CD4-positive, alpha-beta T cell (primary cell): Measurements from ENCODE around the gene ZNF804B. TPM values are rescaled to one million over a fixed set of nuclear protein-coding genes. Genes with fewer than 3 reads are reported as not detected.

ENCODE experiments used
- ATAC-seq: fragments of 200-7000 bp; cut with Tn5 transposase; one replicate; pipeline ENCODE4 v1.10.0; 2022; ENCODE audit warnings: mild to moderate bottlenecking; ENCODE audit not compliant: poor library complexity
- CTCF ChIA-PET: fragments of 350-600 bp; sonication (Branson Sonifier 250); formaldehyde crosslinking; loops from one replicate; lab custom pipeline; 2021; ENCODE audit warnings: antibody characterized with exemption, inconsistent platforms; lab: Charles Lee
- POLR2A ChIA-PET: fragments of 350-600 bp; sonication (Branson Sonifier 250); formaldehyde crosslinking; loops from one replicate; lab custom pipeline; 2021; ENCODE audit warnings: antibody characterized with exemption, inconsistent platforms; lab: Charles Lee
- DNase-seq, 14 experiments: peaks; one replicate each; pipeline ENCODE4 v3.0.0-alpha.2; 2013 to 2020; ENCODE audit warnings: mixed read lengths in 2 of 14
- H3K27ac ChIP-seq, 2 donors: one replicate each; pipeline versions ENCODE4 v1.5.1 to v1.7.0; 2013; ENCODE audit warnings: low read length in 2 of 2, low read depth in 1 of 2, mild to moderate bottlenecking in 1 of 2
- H3K27me3 ChIP-seq, 2 experiments: 1 replicate in 1 of 2; 2 replicates in 1 of 2; pipeline versions ENCODE4 v1.6.1 to v1.7.0; 2013; ENCODE audit warnings: low read length in 2 of 2, control low read depth in 1 of 2, mild to moderate bottlenecking in 1 of 2, moderate library complexity in 1 of 2; ENCODE audit not compliant: insufficient read depth in 2 of 2, control insufficient read depth in 1 of 2
- H3K36me3 ChIP-seq: one replicate; pipeline ENCODE4 v1.6.1; 2013; ENCODE audit warnings: low read length, control low read depth; ENCODE audit not compliant: insufficient read depth
- H3K4me1 ChIP-seq: one replicate; pipeline ENCODE4 v1.6.1; 2013; ENCODE audit warnings: low read length, control low read depth; ENCODE audit not compliant: insufficient read depth
- H3K4me3 ChIP-seq: one replicate; pipeline ENCODE4 v1.5.1; 2013; ENCODE audit warnings: mild to moderate bottlenecking, low read length, moderate library complexity
- H3K9me3 ChIP-seq, 2 experiments: 1 replicate in 1 of 2; 2 replicates in 1 of 2; pipeline versions ENCODE4 v1.6.1 to v1.7.0; 2013; ENCODE audit warnings: low read length in 2 of 2, mild to moderate bottlenecking in 2 of 2, control low read depth in 1 of 2, moderate library complexity in 1 of 2; ENCODE audit not compliant: control insufficient read depth in 1 of 2, insufficient read depth in 1 of 2
- H3K27ac Mint-ChIP-seq: one replicate; pipeline ENCODE4 v1.8.0; 2020; ENCODE audit warnings: mixed read lengths
- H3K27me3 Mint-ChIP-seq: one replicate; pipeline ENCODE4 v1.8.0; 2021; ENCODE audit warnings: mixed read lengths
- H3K36me3 Mint-ChIP-seq: one replicate; pipeline ENCODE4 v1.8.0; 2021; ENCODE audit warnings: low read depth, mixed read lengths
- H3K4me1 Mint-ChIP-seq: one replicate; pipeline ENCODE4 v1.8.0; 2021; ENCODE audit warnings: low read depth, mixed read lengths
- H3K4me3 Mint-ChIP-seq: one replicate; pipeline ENCODE4 v1.8.0; 2020; ENCODE audit warnings: mild to moderate bottlenecking, mixed read lengths
- H3K9me3 Mint-ChIP-seq: one replicate; pipeline ENCODE4 v1.8.0; 2020; ENCODE audit warnings: mixed read lengths
- intact Hi-C, 2 experiments: fragments of 100-400 bp; cut with DNase I in 1 of 2; cut with micrococcal nuclease in 1 of 2; formaldehyde crosslinking; loops; one replicate each; pipeline versions ENCODE4 v1.15.1 to v1.9.0; 2023 to 2025; cut with DNase I, micrococcal nuclease
- total RNA-seq, 174 experiments: library from RNA in 2 of 174; stranded (reverse) in 2 of 174; gene quantifications; one replicate each; pipeline ENCODE4 v1.2.3 and lab custom pipeline; 2021 to 2026
- TF ChIP-seq, protein P1 (sequence below): fragments of 200-600 bp; IDR thresholded peaks from one replicate; pipeline ENCODE4 v1.8.0; 2022; ENCODE audit warnings: antibody characterized with exemption, mild to moderate bottlenecking

Gene ZNF804B
- total RNA-seq, 2 experiments from 2014 or later: not detected

DNA sequence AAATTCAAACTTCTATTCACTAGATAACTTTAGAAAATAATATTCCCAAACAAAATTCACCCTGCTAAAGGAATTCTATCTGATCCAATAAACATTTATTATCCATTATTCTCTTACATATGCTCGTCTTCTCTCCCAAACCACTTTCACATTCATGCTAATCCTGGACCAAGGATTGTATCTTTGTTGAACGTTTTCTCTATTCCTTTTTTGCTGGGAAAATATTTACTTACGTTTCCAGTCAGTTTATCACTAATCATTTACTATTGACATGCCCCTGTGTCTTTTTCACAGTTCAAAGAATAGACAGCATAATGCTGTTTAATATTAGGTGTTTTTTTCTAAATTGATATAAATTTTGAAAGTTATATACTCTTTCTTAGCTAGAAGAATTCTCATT lies 32.9 kb downstream of the ZNF804B start:
- H3K27ac Mint-ChIP-seq: no peak overlapping the region
- no peaks in the 10 kb centered on the region for H3K4me1 Mint-ChIP-seq
- no peaks in the 10 kb centered on the region for H3K36me3 ChIP-seq
- intact Hi-C loops: loop anchor here in 1 of 2 experiments (5.0 kb wide), 1 partner anchor 830 kb away; no protein-coding TSS in a partner anchor
- H3K27ac ChIP-seq: no peak overlapping the region
- H3K36me3 Mint-ChIP-seq: no peaks in the 10 kb centered on the region
- H3K9me3 Mint-ChIP-seq: no peaks in the 10 kb centered on the region
- ATAC-seq: no peak
- no peak overlapping the region for H3K4me3 Mint-ChIP-seq
- TF ChIP-seq, protein P1, sequence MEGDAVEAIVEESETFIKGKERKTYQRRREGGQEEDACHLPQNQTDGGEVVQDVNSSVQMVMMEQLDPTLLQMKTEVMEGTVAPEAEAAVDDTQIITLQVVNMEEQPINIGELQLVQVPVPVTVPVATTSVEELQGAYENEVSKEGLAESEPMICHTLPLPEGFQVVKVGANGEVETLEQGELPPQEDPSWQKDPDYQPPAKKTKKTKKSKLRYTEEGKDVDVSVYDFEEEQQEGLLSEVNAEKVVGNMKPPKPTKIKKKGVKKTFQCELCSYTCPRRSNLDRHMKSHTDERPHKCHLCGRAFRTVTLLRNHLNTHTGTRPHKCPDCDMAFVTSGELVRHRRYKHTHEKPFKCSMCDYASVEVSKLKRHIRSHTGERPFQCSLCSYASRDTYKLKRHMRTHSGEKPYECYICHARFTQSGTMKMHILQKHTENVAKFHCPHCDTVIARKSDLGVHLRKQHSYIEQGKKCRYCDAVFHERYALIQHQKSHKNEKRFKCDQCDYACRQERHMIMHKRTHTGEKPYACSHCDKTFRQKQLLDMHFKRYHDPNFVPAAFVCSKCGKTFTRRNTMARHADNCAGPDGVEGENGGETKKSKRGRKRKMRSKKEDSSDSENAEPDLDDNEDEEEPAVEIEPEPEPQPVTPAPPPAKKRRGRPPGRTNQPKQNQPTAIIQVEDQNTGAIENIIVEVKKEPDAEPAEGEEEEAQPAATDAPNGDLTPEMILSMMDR: no peak
- POLR2A ChIA-PET: interaction anchor here (0.6 to 1.3 kb wide), 2 partner anchors 15 to 16 kb away, joined by 3 to 4 read pairs; no protein-coding TSS in a partner anchor
- H3K4me1 ChIP-seq: no peaks in the 10 kb centered on the region
- CTCF ChIA-PET: no interaction called here
- H3K9me3 ChIP-seq: no peaks in the 10 kb centered on the region
- H3K4me3 ChIP-seq: no peak overlapping the region
- no peaks in the 10 kb centered on the region for H3K27me3 ChIP-seq
- DNase-seq: no peak
- H3K27me3 Mint-ChIP-seq: no peaks in the 10 kb centered on the region

DNA sequence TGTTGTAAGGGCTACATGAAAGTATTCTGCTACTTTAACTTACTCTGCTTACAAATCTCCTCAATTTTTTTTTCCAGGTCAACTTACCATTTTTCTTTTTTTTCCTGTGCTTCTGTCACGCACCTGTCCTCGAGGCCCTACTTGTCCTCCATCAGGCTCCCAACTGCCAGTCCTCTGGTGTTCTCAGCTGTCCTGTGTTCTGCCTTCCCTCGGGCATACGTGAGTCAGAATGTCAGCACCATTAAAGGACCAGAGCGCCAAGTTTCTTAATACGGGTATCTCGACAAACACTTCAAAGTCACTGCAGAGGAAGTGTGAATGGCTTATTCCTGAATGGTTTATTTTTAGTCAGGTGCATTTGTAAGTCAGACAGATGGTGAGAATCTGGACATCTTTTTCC lies 36.1 kb downstream of the ZNF804B start, which contains the start of gene TEX47:
TEX47 (minus strand) TSS at position 185 of the 400 bp plus-strand sequence. CDS start 795 bp downstream, outside the sequence.
- Mint-ChIP-seq H3K4me3 (no peak within 1 kb of the TSS), H3K4me1 (no peaks in the 10 kb centered on the region)
- CTCF ChIA-PET: no interaction called here

DNA sequence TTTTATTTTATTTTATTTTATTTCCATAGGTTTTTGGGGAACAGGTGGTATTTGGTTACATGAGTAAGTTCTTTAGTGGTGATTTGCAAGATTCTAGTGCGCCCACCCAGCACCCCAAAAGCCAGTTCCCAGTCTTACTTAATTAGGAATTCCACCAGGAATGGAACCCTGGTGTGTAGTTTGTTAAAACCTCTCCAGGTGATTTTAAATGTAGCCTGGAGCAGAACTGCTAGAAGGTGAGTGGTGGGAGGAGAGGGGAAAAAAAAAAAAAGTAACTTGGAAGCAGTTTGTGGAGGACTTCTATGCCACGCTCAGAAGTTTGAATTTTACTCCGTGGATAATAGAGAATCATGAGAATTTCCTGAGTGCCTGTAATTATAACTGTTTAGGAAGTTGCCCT lies 41.5 kb downstream of the ZNF804B start:
- no peak overlapping the region for H3K4me3 ChIP-seq
- Mint-ChIP-seq H3K4me3 (no peak overlapping the region), H3K36me3 (no peaks in the 10 kb centered on the region), H3K27me3 (no peaks in the 10 kb centered on the region), H3K9me3 (no peaks in the 10 kb centered on the region), H3K4me1 (no peaks in the 10 kb centered on the region), H3K27ac (no peak overlapping the region)
- no peak for DNase-seq
- intact Hi-C loops: no loop called here
- no peak for ATAC-seq
- POLR2A ChIA-PET: no interaction called here
- H3K36me3 ChIP-seq: no peaks in the 10 kb centered on the region
- H3K27me3 ChIP-seq: no peaks in the 10 kb centered on the region
- H3K4me1 ChIP-seq: no peaks in the 10 kb centered on the region
- H3K27ac ChIP-seq: no peak overlapping the region
- TF ChIP-seq, protein P1: no peak
- H3K9me3 ChIP-seq: no peaks in the 10 kb centered on the region
- CTCF ChIA-PET: no interaction called here

More for the DNA sequence above, 36.1 kb downstream of the ZNF804B start, which contains the start of gene TEX47:
- H3K4me3 ChIP-seq: no peak within 1 kb of the TSS
- H3K27ac Mint-ChIP-seq: no peak within 1 kb of the TSS
- no peaks in the 10 kb centered on the region for H3K27me3 ChIP-seq
- no peaks in the 10 kb centered on the region for H3K9me3 Mint-ChIP-seq
- no peaks in the 10 kb centered on the region for H3K27me3 Mint-ChIP-seq
- no peaks in the 10 kb centered on the region for H3K4me1 ChIP-seq
- TF ChIP-seq, protein P1: no peak
- no peaks in the 10 kb centered on the region for H3K9me3 ChIP-seq
- no peaks in the 10 kb centered on the region for H3K36me3 Mint-ChIP-seq
- no peaks in the 10 kb centered on the region for H3K36me3 ChIP-seq
- H3K27ac ChIP-seq: no peak within 1 kb of the TSS
- intact Hi-C loops: no loop called here
- ATAC-seq (no peak), DNase-seq (no peak)
- POLR2A ChIA-PET: no interaction called here
